GM12878 (cell line): Measurements from ENCODE around the gene SARM1. TPM values are rescaled to one million over a fixed set of nuclear protein-coding genes. Genes with fewer than 3 reads are reported as not detected.

ENCODE experiments used
- ATAC-seq: fragments of 200-7000 bp; cut with Tn5 transposase; 3 replicates; pipeline ENCODE4 v1.9.1; 2020; ENCODE audit warnings: mild to moderate bottlenecking, moderate library complexity
- BruUV-seq: library from RNA; stranded (reverse); fragments of 400-500 nt; replicated peaks from 2 replicates; lab custom pipeline; 2021; lab: Mats Ljungman, UMichigan
- CTCF ChIA-PET: fragments of 300-600 bp; sonication (Branson Sonifier 250); formaldehyde crosslinking; extraction: SDS; loops from one replicate; lab custom pipeline; 2021; ENCODE audit warnings: inconsistent platforms; lab: Yijun Ruan, JAX
- POLR2A ChIA-PET: fragments of 350-600 bp; formaldehyde crosslinking; extraction: SDS; loops from one replicate; lab custom pipeline; 2021; ENCODE audit warnings: inconsistent platforms; lab: Charles Lee
- RAD21 ChIA-PET: fragments of 300-600 bp; sonication (Branson Sonifier 250); formaldehyde crosslinking; loops from one replicate; lab custom pipeline; 2023; ENCODE audit warnings: antibody characterized with exemption; ENCODE audit not compliant: unreplicated experiment; lab: Charles Lee
- SMC1A ChIA-PET: fragments of 300-600 bp; sonication (Branson Sonifier 250); formaldehyde crosslinking; loops from one replicate; lab custom pipeline; 2023; ENCODE audit not compliant: unreplicated experiment, uncharacterized antibody; lab: Charles Lee
- DNase-seq: peaks from one replicate; pipeline ENCODE4 v3.0.0-alpha.2; 2011; ENCODE audit warnings: low read depth, low spot score
- FAIRE-seq: peaks from 3 replicates; lab custom pipeline; 2011; peaks lifted over from hg19 to GRCh38; lab: Jason Lieb, UNC
- H2AFZ ChIP-seq: 2 replicates; pipeline ENCODE4 v1.6.0; 2011; ENCODE audit warnings: low read depth, low read length, control low read depth; ENCODE audit not compliant: control insufficient read depth
- H3K27ac ChIP-seq: 2 replicates; pipeline ENCODE4 v1.5.1; 2011; ENCODE audit warnings: control low read depth; ENCODE audit not compliant: control insufficient read depth, insufficient read depth
- H3K27me3 ChIP-seq, 2 experiments: replicated peaks in 1 of 2; 2 replicates each; pipeline versions ENCODE4 v1.6.0 to v1.6.1; 2011; ENCODE audit warnings: low read length in 1 of 2; ENCODE audit not compliant: control insufficient read depth in 2 of 2, insufficient read depth in 2 of 2
- H3K36me3 ChIP-seq, 2 experiments: 2 replicates each; pipeline ENCODE4 v1.5.1; 2011; ENCODE audit warnings: low read length in 1 of 2; ENCODE audit not compliant: control insufficient read depth in 2 of 2, insufficient read depth in 2 of 2
- H3K4me1 ChIP-seq: 2 replicates; pipeline ENCODE4 v1.6.1; 2011; ENCODE audit warnings: mild to moderate bottlenecking, low read length, moderate library complexity, mixed read lengths; ENCODE audit not compliant: control insufficient read depth, insufficient read depth
- H3K4me2 ChIP-seq: 2 replicates; pipeline ENCODE4 v1.6.0; 2011; ENCODE audit warnings: control low read depth; ENCODE audit not compliant: control insufficient read depth, insufficient read depth
- H3K4me3 ChIP-seq: fragments of 200-600 bp; sonication (generic); 2 replicates; pipeline ENCODE4 v1.5.1; 2016
- H3K79me2 ChIP-seq: 2 replicates; pipeline ENCODE4 v1.6.0; 2011; ENCODE audit warnings: low read length; ENCODE audit not compliant: control insufficient read depth, insufficient read depth
- H3K9ac ChIP-seq: 2 replicates; pipeline ENCODE4 v1.8.0; 2011; ENCODE audit warnings: low read length, control low read depth, mixed read lengths; ENCODE audit not compliant: control insufficient read depth, insufficient read depth
- H3K9me3 ChIP-seq: replicated peaks from 3 replicates; pipeline ENCODE4 v1.5.1; 2011; ENCODE audit warnings: mild to moderate bottlenecking, low read length; ENCODE audit not compliant: control insufficient read depth, insufficient read depth
- H4K20me1 ChIP-seq: 2 replicates; pipeline ENCODE4 v1.6.0; 2011; ENCODE audit not compliant: control insufficient read depth, insufficient read depth
- ETV6 ChIP-seq, 2 experiments: fragments of 450-650 bp in 1 of 2; IDR thresholded peaks in 1 of 2; conservative IDR thresholded peaks in 1 of 2; 2 replicates each; pipeline ENCODE4 v1.6.1; 2014; ENCODE audit warnings: antibody characterized with exemption in 1 of 2, borderline replicate concordance in 1 of 2, low read depth in 1 of 2, mild to moderate bottlenecking in 1 of 2, moderate library complexity in 1 of 2
- KAT2A ChIP-seq: conservative IDR thresholded peaks from 2 replicates; pipeline ENCODE4 v1.6.1; 2011; ENCODE audit warnings: low read depth, low read length; ENCODE audit not compliant: control insufficient read depth
- KLF5 ChIP-seq: fragments of 450-650 bp; IDR thresholded peaks from 2 replicates; pipeline ENCODE4 v1.6.1; 2014; ENCODE audit warnings: mild to moderate bottlenecking; ENCODE audit not compliant: partially characterized antibody
- MTA2 ChIP-seq: fragments of 450-650 bp; IDR thresholded peaks from 2 replicates; pipeline ENCODE4 v1.6.1; 2016; ENCODE audit warnings: low read depth, mild to moderate bottlenecking, moderate library complexity
- NBN ChIP-seq: fragments of 450-650 bp; IDR thresholded peaks from 2 replicates; pipeline ENCODE4 v1.6.1; 2016
- SIN3A ChIP-seq: IDR thresholded peaks from 2 replicates; pipeline ENCODE4 v1.6.1; 2012; ENCODE audit warnings: low read depth, low read length, improper control_type of control experiment
- SREBF1 ChIP-seq: IDR thresholded peaks from 2 replicates; pipeline ENCODE4 v1.6.1; 2012; ENCODE audit warnings: mild to moderate bottlenecking, low read length
- SREBF2 ChIP-seq: IDR thresholded peaks from 2 replicates; pipeline ENCODE4 v1.6.1; 2012; ENCODE audit warnings: mild to moderate bottlenecking, low read length
- SUPT20H ChIP-seq: IDR thresholded peaks from 2 replicates; pipeline ENCODE4 v1.6.1; 2011; ENCODE audit warnings: low read depth, mild to moderate bottlenecking, low read length, moderate library complexity, borderline replicate concordance; ENCODE audit not compliant: control insufficient read depth
- TCF7 ChIP-seq: IDR thresholded peaks from 2 replicates; pipeline ENCODE4 v1.6.1; 2014; ENCODE audit warnings: antibody characterized with exemption, borderline replicate concordance
- YY1 ChIP-seq: IDR thresholded peaks from 2 replicates; pipeline ENCODE4 v1.6.1; 2011; ENCODE audit warnings: low read depth, mild to moderate bottlenecking, low read length
- ZZZ3 ChIP-seq: IDR thresholded peaks from 2 replicates; pipeline ENCODE4 v1.6.1; 2011; ENCODE audit warnings: low read depth; ENCODE audit not compliant: control insufficient read depth, insufficient read length
- WGBS: methylation state at CpG from one replicate; pipeline ENCODE4 v1.1.6; 2016; ENCODE audit warnings: low lambda C conversion rate; ENCODE audit not compliant: insufficient replicate concordance, insufficient coverage; ENCODE audit errors: missing lambda C conversion rate; 5-methylcytosine and 5-hydroxymethylcytosine counted together
- in situ Hi-C: fragments of 300-500 bp; cut with MboI; formaldehyde crosslinking; loops from 9 replicates; pipeline ENCODE4 v1.14.3; 2018; ENCODE audit warnings: mixed read lengths
- intact Hi-C: fragments of 100-400 bp; cut with micrococcal nuclease; formaldehyde crosslinking; loops from one replicate; pipeline ENCODE4 v1.14.2; 2022; ENCODE audit not compliant: unreplicated experiment
- polyA plus RNA-seq, 11 experiments: library from polyadenylated mRNA; depleted of rRNA in 4 of 11; unstranded in 6 of 11; stranded (reverse) in 5 of 11; fragments of >200 nt; fragmentation: Nextera tagmentation in 4 of 11; fragmentation: Illumina TruSeq in 1 of 11; extraction: Ambion mirVana in 4 of 11; extraction: Trizol in 1 of 11; gene quantifications; 1 replicate in 1 of 11; 2 replicates in 10 of 11; pipeline versions ENCODE4 v1.2.1 to v1.2.3, GENCODE V29; 2011 to 2016; ENCODE audit warnings: inconsistent platforms in 2 of 11, missing spikeins in 2 of 11, low read depth in 1 of 11
- total RNA-seq, 4 experiments: library from RNA; depleted of rRNA in 3 of 4; stranded (reverse); fragments of >200 nt in 3 of 4; fragmentation: Illumina TruSeq in 1 of 4; extraction: Trizol in 1 of 4; gene quantifications; 2 replicates each; pipeline versions ENCODE4 v1.2.1 to v1.2.3, GENCODE V29; 2013 to 2021
- TF ChIP-seq, protein P1 (sequence below): fragments of 450-650 bp; IDR thresholded peaks from 2 replicates; pipeline ENCODE4 v1.6.1; 2017; ENCODE audit warnings: mild to moderate bottlenecking, low read depth, inconsistent platforms; ENCODE audit not compliant: poor library complexity, severe bottlenecking
- TF ChIP-seq, protein P2 (sequence below): fragments of 450-650 bp; IDR thresholded peaks from 2 replicates; pipeline ENCODE4 v1.6.1; 2017; ENCODE audit warnings: mild to moderate bottlenecking
- TF ChIP-seq, protein P3 (sequence below): fragments of 450-650 bp; IDR thresholded peaks from 2 replicates; pipeline ENCODE4 v1.6.1; 2016; ENCODE audit warnings: mild to moderate bottlenecking
- TF ChIP-seq, protein P4 (sequence below): IDR thresholded peaks from 2 replicates; pipeline ENCODE4 v1.6.1; 2011; ENCODE audit warnings: low read depth, mild to moderate bottlenecking, low read length, moderate library complexity, borderline replicate concordance; ENCODE audit errors: extremely low read depth
- TF ChIP-seq, protein P5 (sequence below): fragments of 150-350 bp; IDR thresholded peaks from 2 replicates; pipeline ENCODE4 v1.6.1; 2014; ENCODE audit warnings: mild to moderate bottlenecking, low read depth, low read length

The SARM1 gene
- total and polyA plus RNA-seq, 10 of the 15 experiments (the other 5 are each of a cell fraction or from before 2014, with no cell fraction given) = 0.56 to 25.3 (median 11.9) TPM

DNA sequence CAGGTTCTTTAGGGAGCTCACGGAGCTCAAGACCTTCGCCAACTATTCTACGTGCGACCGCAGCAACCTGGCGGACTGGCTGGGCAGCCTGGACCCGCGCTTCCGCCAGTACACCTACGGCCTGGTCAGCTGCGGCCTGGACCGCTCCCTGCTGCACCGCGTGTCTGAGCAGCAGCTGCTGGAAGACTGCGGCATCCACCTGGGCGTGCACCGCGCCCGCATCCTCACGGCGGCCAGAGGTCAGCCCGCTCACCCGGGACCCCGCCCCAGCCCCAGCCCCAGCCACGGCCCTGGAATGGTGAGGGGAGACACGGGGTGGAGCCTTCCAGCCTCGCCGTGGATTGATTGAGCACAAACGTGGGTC, 13.5 kb downstream of the SARM1 start:
- TF ChIP-seq SUPT20H (no peak), SREBF1 (no peak), SREBF2 (no peak), ETV6 (conservative IDR thresholded peaks at IDR 0.05 in 1 of 2, IDR thresholded peaks at IDR 0.05 in 1 of 2; ENCODE audit: borderline replicate concordance in 1 of 2, low read depth in 1 of 2) (no peak), KLF5 (no peak), TCF7 (no peak), NBN (no peak), MTA2 (no peak), SIN3A (no peak), ZZZ3 (no peak), KAT2A (no peak), YY1 (no peak)
- TF ChIP-seq, protein P1, sequence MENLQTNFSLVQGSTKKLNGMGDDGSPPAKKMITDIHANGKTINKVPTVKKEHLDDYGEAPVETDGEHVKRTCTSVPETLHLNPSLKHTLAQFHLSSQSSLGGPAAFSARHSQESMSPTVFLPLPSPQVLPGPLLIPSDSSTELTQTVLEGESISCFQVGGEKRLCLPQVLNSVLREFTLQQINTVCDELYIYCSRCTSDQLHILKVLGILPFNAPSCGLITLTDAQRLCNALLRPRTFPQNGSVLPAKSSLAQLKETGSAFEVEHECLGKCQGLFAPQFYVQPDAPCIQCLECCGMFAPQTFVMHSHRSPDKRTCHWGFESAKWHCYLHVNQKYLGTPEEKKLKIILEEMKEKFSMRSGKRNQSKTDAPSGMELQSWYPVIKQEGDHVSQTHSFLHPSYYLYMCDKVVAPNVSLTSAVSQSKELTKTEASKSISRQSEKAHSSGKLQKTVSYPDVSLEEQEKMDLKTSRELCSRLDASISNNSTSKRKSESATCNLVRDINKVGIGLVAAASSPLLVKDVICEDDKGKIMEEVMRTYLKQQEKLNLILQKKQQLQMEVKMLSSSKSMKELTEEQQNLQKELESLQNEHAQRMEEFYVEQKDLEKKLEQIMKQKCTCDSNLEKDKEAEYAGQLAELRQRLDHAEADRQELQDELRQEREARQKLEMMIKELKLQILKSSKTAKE = no peak
- TF ChIP-seq, protein P2, sequence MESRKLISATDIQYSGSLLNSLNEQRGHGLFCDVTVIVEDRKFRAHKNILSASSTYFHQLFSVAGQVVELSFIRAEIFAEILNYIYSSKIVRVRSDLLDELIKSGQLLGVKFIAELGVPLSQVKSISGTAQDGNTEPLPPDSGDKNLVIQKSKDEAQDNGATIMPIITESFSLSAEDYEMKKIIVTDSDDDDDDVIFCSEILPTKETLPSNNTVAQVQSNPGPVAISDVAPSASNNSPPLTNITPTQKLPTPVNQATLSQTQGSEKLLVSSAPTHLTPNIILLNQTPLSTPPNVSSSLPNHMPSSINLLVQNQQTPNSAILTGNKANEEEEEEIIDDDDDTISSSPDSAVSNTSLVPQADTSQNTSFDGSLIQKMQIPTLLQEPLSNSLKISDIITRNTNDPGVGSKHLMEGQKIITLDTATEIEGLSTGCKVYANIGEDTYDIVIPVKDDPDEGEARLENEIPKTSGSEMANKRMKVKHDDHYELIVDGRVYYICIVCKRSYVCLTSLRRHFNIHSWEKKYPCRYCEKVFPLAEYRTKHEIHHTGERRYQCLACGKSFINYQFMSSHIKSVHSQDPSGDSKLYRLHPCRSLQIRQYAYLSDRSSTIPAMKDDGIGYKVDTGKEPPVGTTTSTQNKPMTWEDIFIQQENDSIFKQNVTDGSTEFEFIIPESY = no peak
- TF ChIP-seq, protein P3, sequence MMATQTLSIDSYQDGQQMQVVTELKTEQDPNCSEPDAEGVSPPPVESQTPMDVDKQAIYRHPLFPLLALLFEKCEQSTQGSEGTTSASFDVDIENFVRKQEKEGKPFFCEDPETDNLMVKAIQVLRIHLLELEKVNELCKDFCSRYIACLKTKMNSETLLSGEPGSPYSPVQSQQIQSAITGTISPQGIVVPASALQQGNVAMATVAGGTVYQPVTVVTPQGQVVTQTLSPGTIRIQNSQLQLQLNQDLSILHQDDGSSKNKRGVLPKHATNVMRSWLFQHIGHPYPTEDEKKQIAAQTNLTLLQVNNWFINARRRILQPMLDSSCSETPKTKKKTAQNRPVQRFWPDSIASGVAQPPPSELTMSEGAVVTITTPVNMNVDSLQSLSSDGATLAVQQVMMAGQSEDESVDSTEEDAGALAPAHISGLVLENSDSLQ = no peak
- TF ChIP-seq, protein P4, sequence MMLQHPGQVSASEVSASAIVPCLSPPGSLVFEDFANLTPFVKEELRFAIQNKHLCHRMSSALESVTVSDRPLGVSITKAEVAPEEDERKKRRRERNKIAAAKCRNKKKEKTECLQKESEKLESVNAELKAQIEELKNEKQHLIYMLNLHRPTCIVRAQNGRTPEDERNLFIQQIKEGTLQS = no peak
- TF ChIP-seq, protein P5, sequence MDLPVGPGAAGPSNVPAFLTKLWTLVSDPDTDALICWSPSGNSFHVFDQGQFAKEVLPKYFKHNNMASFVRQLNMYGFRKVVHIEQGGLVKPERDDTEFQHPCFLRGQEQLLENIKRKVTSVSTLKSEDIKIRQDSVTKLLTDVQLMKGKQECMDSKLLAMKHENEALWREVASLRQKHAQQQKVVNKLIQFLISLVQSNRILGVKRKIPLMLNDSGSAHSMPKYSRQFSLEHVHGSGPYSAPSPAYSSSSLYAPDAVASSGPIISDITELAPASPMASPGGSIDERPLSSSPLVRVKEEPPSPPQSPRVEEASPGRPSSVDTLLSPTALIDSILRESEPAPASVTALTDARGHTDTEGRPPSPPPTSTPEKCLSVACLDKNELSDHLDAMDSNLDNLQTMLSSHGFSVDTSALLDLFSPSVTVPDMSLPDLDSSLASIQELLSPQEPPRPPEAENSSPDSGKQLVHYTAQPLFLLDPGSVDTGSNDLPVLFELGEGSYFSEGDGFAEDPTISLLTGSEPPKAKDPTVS = no peak
- intact Hi-C loops (no loop called here), in situ Hi-C loops (no loop called here)
- Histone ChIP-seq H2AFZ (peak overlapping the region; percentile 61), H3K36me3 (0 out of 4 replicates have a peak, but pooled peaks cover 0 to 3% of the 10 kb centered on the region in 2 experiments), H3K4me3 (peak overlapping the region; percentile 65), H3K9ac (peak overlapping the region; percentile 58), H3K4me2 (peak overlapping the region; percentile 82), H4K20me1 (no peaks in the 10 kb centered on the region), H3K27ac (0 out of 2 replicates have a peak overlapping the region, but pooled peaks have one; percentile 1), H3K4me1 (no peaks in the 10 kb centered on the region), H3K9me3 (no peaks in the 10 kb centered on the region), H3K79me2 (peaks cover 2% of the 10 kb centered on the region; the same call in 1 of the 2 replicates), H3K27me3 (no peaks in the 10 kb centered on the region; a peak in 2 of 4 replicates)
- no TSS peak for BruUV-seq
- WGBS = 6% methylated on average over 29 of the region's 29 CpGs
- FAIRE-seq = no peak
- ATAC-seq = peak; percentile 55
- POLR2A ChIA-PET = interaction anchor here (0.5 kb wide), 1 partner anchor 181 kb away, joined by 4 read pairs; no protein-coding TSS in a partner anchor
- no peak for DNase-seq
- RAD21 ChIA-PET = no interaction called here
- SMC1A ChIA-PET = no interaction called here
- CTCF ChIA-PET = interaction anchor here (3.6 kb wide), 1 partner anchor 32 kb away, joined by 14 read pairs; no protein-coding TSS in a partner anchor
